ENCODE measurements around the gene NFATC2IP. TPM values are rescaled to one million over a fixed set of nuclear protein-coding genes. Genes with fewer than 3 reads are reported as not detected.

The NFATC2IP gene
- total and polyA plus RNA-seq, 9 of the 15 experiments (the other 6 are each of a cell fraction or from before 2014, with no cell fraction given) = 15.6 to 106 (median 46.9) TPM

DNA sequence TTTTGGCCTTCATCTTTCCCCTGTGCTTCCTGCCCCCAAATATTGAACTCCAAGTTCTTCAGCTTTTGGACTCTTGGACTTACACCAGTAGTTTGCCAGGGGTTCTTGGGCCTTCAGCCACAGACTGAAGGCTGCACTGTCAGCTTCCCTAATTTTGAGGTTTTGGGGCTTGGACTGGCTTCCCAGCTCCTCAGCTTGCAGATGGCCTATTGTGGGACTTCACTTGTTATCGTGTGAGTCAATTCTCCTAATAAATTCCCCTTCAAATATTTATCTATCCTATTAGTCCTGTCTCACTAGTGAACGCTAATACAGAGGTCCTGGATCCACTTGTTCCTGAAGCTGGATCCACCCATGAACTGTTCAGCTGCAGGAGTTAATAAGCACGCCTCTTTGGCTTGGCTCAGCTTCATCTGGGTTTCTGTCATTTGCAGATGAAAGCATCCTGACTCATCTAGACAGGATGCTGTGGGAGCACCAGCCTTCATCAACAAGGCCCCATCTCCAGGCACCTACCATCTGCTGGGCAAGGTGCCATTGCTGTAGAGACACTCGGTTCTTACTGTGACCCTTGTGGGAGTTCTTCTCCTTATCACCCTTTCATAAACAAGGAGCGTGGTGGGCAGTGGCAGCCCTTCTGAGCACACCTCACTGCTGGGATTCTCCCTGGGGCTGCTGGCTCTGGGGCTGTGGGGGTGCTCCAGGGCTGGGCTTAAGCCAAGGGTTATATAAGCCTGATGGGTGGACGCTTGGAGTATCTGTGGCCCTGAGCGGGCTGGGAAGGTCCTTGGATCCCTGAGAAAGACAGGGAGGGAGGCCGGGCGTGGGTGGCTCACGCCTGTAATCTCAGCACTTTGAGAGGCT, 57.2 kb downstream of the NFATC2IP start (continued):
- TF ChIP-seq, protein P1, sequence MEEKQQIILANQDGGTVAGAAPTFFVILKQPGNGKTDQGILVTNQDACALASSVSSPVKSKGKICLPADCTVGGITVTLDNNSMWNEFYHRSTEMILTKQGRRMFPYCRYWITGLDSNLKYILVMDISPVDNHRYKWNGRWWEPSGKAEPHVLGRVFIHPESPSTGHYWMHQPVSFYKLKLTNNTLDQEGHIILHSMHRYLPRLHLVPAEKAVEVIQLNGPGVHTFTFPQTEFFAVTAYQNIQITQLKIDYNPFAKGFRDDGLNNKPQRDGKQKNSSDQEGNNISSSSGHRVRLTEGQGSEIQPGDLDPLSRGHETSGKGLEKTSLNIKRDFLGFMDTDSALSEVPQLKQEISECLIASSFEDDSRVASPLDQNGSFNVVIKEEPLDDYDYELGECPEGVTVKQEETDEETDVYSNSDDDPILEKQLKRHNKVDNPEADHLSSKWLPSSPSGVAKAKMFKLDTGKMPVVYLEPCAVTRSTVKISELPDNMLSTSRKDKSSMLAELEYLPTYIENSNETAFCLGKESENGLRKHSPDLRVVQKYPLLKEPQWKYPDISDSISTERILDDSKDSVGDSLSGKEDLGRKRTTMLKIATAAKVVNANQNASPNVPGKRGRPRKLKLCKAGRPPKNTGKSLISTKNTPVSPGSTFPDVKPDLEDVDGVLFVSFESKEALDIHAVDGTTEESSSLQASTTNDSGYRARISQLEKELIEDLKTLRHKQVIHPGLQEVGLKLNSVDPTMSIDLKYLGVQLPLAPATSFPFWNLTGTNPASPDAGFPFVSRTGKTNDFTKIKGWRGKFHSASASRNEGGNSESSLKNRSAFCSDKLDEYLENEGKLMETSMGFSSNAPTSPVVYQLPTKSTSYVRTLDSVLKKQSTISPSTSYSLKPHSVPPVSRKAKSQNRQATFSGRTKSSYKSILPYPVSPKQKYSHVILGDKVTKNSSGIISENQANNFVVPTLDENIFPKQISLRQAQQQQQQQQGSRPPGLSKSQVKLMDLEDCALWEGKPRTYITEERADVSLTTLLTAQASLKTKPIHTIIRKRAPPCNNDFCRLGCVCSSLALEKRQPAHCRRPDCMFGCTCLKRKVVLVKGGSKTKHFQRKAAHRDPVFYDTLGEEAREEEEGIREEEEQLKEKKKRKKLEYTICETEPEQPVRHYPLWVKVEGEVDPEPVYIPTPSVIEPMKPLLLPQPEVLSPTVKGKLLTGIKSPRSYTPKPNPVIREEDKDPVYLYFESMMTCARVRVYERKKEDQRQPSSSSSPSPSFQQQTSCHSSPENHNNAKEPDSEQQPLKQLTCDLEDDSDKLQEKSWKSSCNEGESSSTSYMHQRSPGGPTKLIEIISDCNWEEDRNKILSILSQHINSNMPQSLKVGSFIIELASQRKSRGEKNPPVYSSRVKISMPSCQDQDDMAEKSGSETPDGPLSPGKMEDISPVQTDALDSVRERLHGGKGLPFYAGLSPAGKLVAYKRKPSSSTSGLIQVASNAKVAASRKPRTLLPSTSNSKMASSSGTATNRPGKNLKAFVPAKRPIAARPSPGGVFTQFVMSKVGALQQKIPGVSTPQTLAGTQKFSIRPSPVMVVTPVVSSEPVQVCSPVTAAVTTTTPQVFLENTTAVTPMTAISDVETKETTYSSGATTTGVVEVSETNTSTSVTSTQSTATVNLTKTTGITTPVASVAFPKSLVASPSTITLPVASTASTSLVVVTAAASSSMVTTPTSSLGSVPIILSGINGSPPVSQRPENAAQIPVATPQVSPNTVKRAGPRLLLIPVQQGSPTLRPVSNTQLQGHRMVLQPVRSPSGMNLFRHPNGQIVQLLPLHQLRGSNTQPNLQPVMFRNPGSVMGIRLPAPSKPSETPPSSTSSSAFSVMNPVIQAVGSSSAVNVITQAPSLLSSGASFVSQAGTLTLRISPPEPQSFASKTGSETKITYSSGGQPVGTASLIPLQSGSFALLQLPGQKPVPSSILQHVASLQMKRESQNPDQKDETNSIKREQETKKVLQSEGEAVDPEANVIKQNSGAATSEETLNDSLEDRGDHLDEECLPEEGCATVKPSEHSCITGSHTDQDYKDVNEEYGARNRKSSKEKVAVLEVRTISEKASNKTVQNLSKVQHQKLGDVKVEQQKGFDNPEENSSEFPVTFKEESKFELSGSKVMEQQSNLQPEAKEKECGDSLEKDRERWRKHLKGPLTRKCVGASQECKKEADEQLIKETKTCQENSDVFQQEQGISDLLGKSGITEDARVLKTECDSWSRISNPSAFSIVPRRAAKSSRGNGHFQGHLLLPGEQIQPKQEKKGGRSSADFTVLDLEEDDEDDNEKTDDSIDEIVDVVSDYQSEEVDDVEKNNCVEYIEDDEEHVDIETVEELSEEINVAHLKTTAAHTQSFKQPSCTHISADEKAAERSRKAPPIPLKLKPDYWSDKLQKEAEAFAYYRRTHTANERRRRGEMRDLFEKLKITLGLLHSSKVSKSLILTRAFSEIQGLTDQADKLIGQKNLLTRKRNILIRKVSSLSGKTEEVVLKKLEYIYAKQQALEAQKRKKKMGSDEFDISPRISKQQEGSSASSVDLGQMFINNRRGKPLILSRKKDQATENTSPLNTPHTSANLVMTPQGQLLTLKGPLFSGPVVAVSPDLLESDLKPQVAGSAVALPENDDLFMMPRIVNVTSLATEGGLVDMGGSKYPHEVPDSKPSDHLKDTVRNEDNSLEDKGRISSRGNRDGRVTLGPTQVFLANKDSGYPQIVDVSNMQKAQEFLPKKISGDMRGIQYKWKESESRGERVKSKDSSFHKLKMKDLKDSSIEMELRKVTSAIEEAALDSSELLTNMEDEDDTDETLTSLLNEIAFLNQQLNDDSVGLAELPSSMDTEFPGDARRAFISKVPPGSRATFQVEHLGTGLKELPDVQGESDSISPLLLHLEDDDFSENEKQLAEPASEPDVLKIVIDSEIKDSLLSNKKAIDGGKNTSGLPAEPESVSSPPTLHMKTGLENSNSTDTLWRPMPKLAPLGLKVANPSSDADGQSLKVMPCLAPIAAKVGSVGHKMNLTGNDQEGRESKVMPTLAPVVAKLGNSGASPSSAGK (IDR thresholded peaks at IDR 0.05) = no peak
- TF ChIP-seq, protein P2, sequence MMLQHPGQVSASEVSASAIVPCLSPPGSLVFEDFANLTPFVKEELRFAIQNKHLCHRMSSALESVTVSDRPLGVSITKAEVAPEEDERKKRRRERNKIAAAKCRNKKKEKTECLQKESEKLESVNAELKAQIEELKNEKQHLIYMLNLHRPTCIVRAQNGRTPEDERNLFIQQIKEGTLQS (IDR thresholded peaks at IDR 0.05) = peak; percentile 52; the same call in 1 of the 2 replicates
- TF ChIP-seq, protein P2 (CRISPR knock-in tag; conservative IDR thresholded peaks at IDR 0.05) = no peak
- TF ChIP-seq RBM34 (IDR thresholded peaks at IDR 0.05; ENCODE audit: borderline replicate concordance, insufficient read depth, low read length) = no peak
- TF ChIP-seq ZNF436 (CRISPR knock-in tag; IDR thresholded peaks at IDR 0.05) = no peak
- TF ChIP-seq ZBTB1 (CRISPR knock-in tag; IDR thresholded peaks at IDR 0.05; ENCODE audit: borderline replicate concordance, low read depth) = no peak
- no peak for TF ChIP-seq ETV6 (IDR thresholded peaks at IDR 0.05; ENCODE audit: borderline replicate concordance in 1 of 2, low read depth in 2 of 2, low read length in 1 of 2)
- TF ChIP-seq ETV6 (CRISPR knock-in tag; IDR thresholded peaks at IDR 0.05; ENCODE audit: borderline replicate concordance) = no peak
- TF ChIP-seq TCF3 (CRISPR knock-in tag; IDR thresholded peaks at IDR 0.05) = peak; percentile 29; the same call in 1 of the 2 replicates
- TF ChIP-seq ZNF282 (CRISPR knock-in tag; IDR thresholded peaks at IDR 0.05) = no peak
- no peak for TF ChIP-seq ZNF133 (CRISPR knock-in tag; IDR thresholded peaks at IDR 0.05)
- TF ChIP-seq FOXJ3 (CRISPR knock-in tag; IDR thresholded peaks at IDR 0.05) = no peak
- TF ChIP-seq ILF3 (IDR thresholded peaks at IDR 0.05; ENCODE audit: borderline replicate concordance) = no peak
- no peak for TF ChIP-seq SREBF2 (CRISPR knock-in tag; IDR thresholded peaks at IDR 0.05)
- TF ChIP-seq THRAP3 (IDR thresholded peaks at IDR 0.05; ENCODE audit: borderline replicate concordance) = no peak
- TF ChIP-seq ZC3H8 (IDR thresholded peaks at IDR 0.05) = no peak

Data from K562 (cell line).